ENCODE results near the gene ZNF235.
"Not testable (repeated sequence)": the region's sequence is repeated elsewhere in the genome, so short reads cannot be mapped to it uniquely, and the experiment has no call there.

ZNF235 gene

DNA sequence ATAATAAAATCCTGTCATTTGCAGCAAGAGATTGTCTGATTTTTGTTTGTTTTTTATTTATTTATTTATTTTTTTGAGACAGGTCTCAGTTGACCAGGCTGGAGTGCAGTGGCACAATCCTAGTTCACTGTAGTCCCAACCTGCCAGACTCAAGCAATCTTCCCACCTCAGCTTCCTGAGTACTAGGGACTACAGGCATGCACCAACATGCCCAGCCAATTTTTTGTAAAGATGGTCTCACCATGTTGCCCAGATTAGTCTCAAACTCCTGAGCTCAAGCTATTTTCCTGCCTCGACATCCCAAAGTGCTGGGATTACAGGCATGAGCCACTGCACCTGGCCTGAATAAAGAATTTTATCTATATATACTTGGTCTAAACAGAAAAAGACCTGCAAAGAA, 27.5 kb downstream of the ZNF235 start:
- peaks cover 85 to 99% (median 89%) of the 10 kb centered on the region in 11 experiments for H3K9me3 ChIP-seq (replicated peaks in 1 of 11)
- H3K27ac ChIP-seq: no peak overlapping the region
- H3K4me1 ChIP-seq: no peaks in the 10 kb centered on the region

GRCh38 chr19:44260695-44261446, 44.0 kb downstream of the ZNF235 start:
- peak overlapping the region in 2 of 11 experiments; percentile 65 to 69; a peak in 2 of 22 replicates for H3K27ac ChIP-seq
- TF ChIP-seq Cebpa-rat (IDR thresholded peaks at IDR 0.05): no peak
- H4K20me1 ChIP-seq: no peaks in the 10 kb centered on the region
- H3K36me3 ChIP-seq: peaks cover 0 to 10% (median 3%) of the 10 kb centered on the region in 11 experiments; a peak in 8 of 22 replicates
- H3K4me3 ChIP-seq: peak overlapping the region in 3 of 10 experiments; percentile 50 to 66 (median 62); a peak in 1 of 20 replicates
- peaks cover 16 to 28% (median 23%) of the 10 kb centered on the region in 11 experiments for H3K9me3 ChIP-seq (replicated peaks in 1 of 11)
- no peak overlapping the region for H3K9ac ChIP-seq
- H3K4me1 ChIP-seq: peaks cover 6 to 19% (median 11%) of the 10 kb centered on the region in 10 experiments; a peak in 19 of 20 replicates
- H3K4me2 ChIP-seq: peak overlapping the region; percentile 67 to 87 (median 76); a peak in 17 of 22 replicates
- H3K27me3 ChIP-seq: no peaks in the 10 kb centered on the region

More for the DNA sequence above, 27.5 kb downstream of the ZNF235 start:
- Histone ChIP-seq H4K20me1 (no peaks in the 10 kb centered on the region), H3K27me3 (no peaks in the 10 kb centered on the region), H3K4me3 (no peak overlapping the region), H3K9ac (no peak overlapping the region), H3K4me2 (no peak overlapping the region), H3K36me3 (peaks cover 38 to 82% (median 55%) of the 10 kb centered on the region in 11 experiments)
- no peak for TF ChIP-seq Cebpa-rat (IDR thresholded peaks at IDR 0.05)

- H3K9ac ChIP-seq: peak overlapping the region; percentile 9 to 68 (median 54); a peak in 17 of 22 replicates
- H3K27ac ChIP-seq: peak overlapping the region in 10 of 11 experiments; percentile 39 to 69 (median 60); a peak in 20 of 22 replicates
- peaks cover 0 to 8% (median 0%) of the 10 kb centered on the region in 11 experiments; a peak in 5 of 22 replicates for H3K36me3 ChIP-seq
- no peaks in the 10 kb centered on the region for H4K20me1 ChIP-seq
- peak overlapping the region; percentile 67 to 87 (median 76) for H3K4me2 ChIP-seq
- peak overlapping the region; percentile 49 to 66 (median 56) for H3K4me3 ChIP-seq
- peaks cover 20 to 33% (median 28%) of the 10 kb centered on the region in 11 experiments for H3K9me3 ChIP-seq (replicated peaks in 1 of 11)
- H3K27me3 ChIP-seq: no peaks in the 10 kb centered on the region
- no peak for TF ChIP-seq Cebpa-rat (IDR thresholded peaks at IDR 0.05)
- H3K4me1 ChIP-seq: peaks cover 6 to 19% (median 11%) of the 10 kb centered on the region in 10 experiments; a peak in 19 of 20 replicates
Measured at GRCh38 chr19:44260343-44260681, 44.5 kb downstream of the ZNF235 start.

- H3K27ac ChIP-seq: no peak overlapping the region
- H3K4me3 ChIP-seq: peak overlapping the region in 4 of 10 experiments; percentile 50 to 60 (median 58); a peak in 8 of 20 replicates
- no peaks in the 10 kb centered on the region for H4K20me1 ChIP-seq
- H3K9me3 ChIP-seq (replicated peaks in 1 of 11): peaks cover 34 to 47% (median 42%) of the 10 kb centered on the region in 11 experiments
- peak overlapping the region in 9 of 11 experiments; percentile 68 to 87 (median 77); a peak in 12 of 22 replicates for H3K4me2 ChIP-seq
- TF ChIP-seq Cebpa-rat (IDR thresholded peaks at IDR 0.05): no peak
- peaks cover 6 to 19% (median 11%) of the 10 kb centered on the region in 10 experiments; a peak in 19 of 20 replicates for H3K4me1 ChIP-seq
- H3K9ac ChIP-seq: no peak overlapping the region
- peaks cover 0 to 20% (median 13%) of the 10 kb centered on the region in 11 experiments; a peak in 14 of 22 replicates for H3K36me3 ChIP-seq
- H3K27me3 ChIP-seq: no peaks in the 10 kb centered on the region
Measured at GRCh38 chr19:44258835-44259413, 45.9 kb downstream of the ZNF235 start.

DNA sequence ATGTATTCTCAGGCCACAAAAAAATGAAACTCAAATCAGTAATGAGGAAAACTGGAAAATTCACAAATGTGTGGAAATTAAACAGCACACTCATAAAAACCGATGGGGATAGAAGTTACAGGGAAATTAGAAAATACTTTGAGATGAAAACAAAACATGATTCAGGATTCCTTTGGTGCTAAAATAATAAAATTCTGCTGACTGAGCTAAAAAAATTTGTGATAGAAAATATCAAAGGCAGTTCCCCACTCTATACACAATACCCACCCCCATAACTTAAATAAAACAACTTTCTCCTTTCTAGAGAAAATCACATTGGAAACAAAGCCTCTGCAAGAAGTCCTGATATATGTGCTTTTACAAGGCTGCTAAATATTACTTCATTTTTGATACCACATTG, 46.7 kb downstream of the ZNF235 start:
- Histone ChIP-seq H3K4me3 (no peak overlapping the region), H3K9me3 (replicated peaks in 1 of 11) (peaks cover 42 to 55% (median 50%) of the 10 kb centered on the region in 11 experiments), H4K20me1 (no peaks in the 10 kb centered on the region), H3K4me2 (no peak overlapping the region), H3K36me3 (peaks cover 0 to 26% (median 17%) of the 10 kb centered on the region in 11 experiments; a peak in 15 of 22 replicates), H3K27me3 (no peaks in the 10 kb centered on the region), H3K9ac (no peak overlapping the region), H3K27ac (no peak overlapping the region), H3K4me1 (peaks cover 6 to 19% (median 11%) of the 10 kb centered on the region in 10 experiments; a peak in 19 of 20 replicates)
- no peak for TF ChIP-seq Cebpa-rat (IDR thresholded peaks at IDR 0.05)

GRCh38 chr19:44255705-44256411, 49.0 kb downstream of the ZNF235 start:
- Histone ChIP-seq H3K27me3 (no peaks in the 10 kb centered on the region), H3K4me2 (no peak overlapping the region), H3K4me3 (no peak overlapping the region), H3K9me3 (replicated peaks in 1 of 11) (peaks cover 65 to 77% (median 73%) of the 10 kb centered on the region in 11 experiments), H3K27ac (no peak overlapping the region), H4K20me1 (no peaks in the 10 kb centered on the region), H3K36me3 (peaks cover 0 to 26% (median 23%) of the 10 kb centered on the region in 11 experiments; a peak in 15 of 22 replicates), H3K9ac (no peak overlapping the region), H3K4me1 (peaks cover 6 to 17% (median 10%) of the 10 kb centered on the region in 10 experiments; a peak in 19 of 20 replicates)
- TF ChIP-seq Cebpa-rat (IDR thresholded peaks at IDR 0.05): no peak

GRCh38 chr19:44254496-44254895, 50.3 kb downstream of the ZNF235 start:
- H3K9me3 ChIP-seq (replicated peaks in 1 of 11): peaks cover 78 to 91% (median 87%) of the 10 kb centered on the region in 11 experiments
- TF ChIP-seq Cebpa-rat (IDR thresholded peaks at IDR 0.05): no peak
- H3K4me3 ChIP-seq: no peak overlapping the region
- H4K20me1 ChIP-seq: no peaks in the 10 kb centered on the region
- H3K4me2 ChIP-seq: no peak overlapping the region
- peaks cover 5 to 38% (median 28%) of the 10 kb centered on the region in 11 experiments; a peak in 21 of 22 replicates for H3K36me3 ChIP-seq
- H3K27me3 ChIP-seq: no peaks in the 10 kb centered on the region
- H3K9ac ChIP-seq: no peak overlapping the region
- H3K4me1 ChIP-seq: peaks cover 0 to 6% (median 0%) of the 10 kb centered on the region in 10 experiments; a peak in 3 of 20 replicates
- no peak overlapping the region for H3K27ac ChIP-seq

DNA sequence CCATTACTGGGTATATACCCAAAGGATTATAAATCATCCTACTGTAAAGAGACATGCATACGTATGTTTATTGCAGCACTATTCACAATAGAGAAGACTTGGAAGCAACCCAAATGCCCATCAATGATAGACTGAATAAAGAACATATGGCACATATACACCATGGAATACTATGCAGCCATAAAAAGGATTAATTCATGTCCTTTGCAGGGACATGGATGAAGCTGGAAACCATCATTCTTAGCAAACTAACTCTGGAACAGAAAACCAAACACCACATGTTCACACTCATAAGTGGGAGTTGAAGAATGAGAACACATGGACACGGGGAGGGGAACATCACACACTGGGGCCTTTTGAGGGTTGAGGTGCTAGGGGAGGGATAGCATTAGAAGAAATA, 51.4 kb downstream of the ZNF235 start:
- not testable (repeated sequence) for H3K4me1 ChIP-seq, H3K9ac ChIP-seq, H3K4me3 ChIP-seq, H3K4me2 ChIP-seq, H3K27ac ChIP-seq, H4K20me1 ChIP-seq, H3K27me3 ChIP-seq
- peaks cover 89 to 100% (median 98%) of the 10 kb centered on the region in 11 experiments for H3K9me3 ChIP-seq (replicated peaks in 1 of 11)
- peaks cover 16 to 49% (median 39%) of the 10 kb centered on the region in 11 experiments for H3K36me3 ChIP-seq

- H4K20me1 ChIP-seq, H3K4me1 ChIP-seq, H3K4me2 ChIP-seq, H3K27me3 ChIP-seq, H3K4me3 ChIP-seq, H3K27ac ChIP-seq, H3K9ac ChIP-seq: not testable (repeated sequence)
- Histone ChIP-seq H3K36me3 (peaks cover 25 to 60% (median 50%) of the 10 kb centered on the region in 11 experiments), H3K9me3 (replicated peaks in 1 of 11) (peaks cover 99 to 100% (median 100%) of the 10 kb centered on the region in 11 experiments)
Measured at GRCh38 chr19:44252332-44252731, 52.5 kb downstream of the ZNF235 start.

All from BLaER1 treated with 17β-estradiol and CSF1 and Interleukin-3, amounts not matched to agents 10 nM and 100 nM (cell line).